B cell (primary cell): ENCODE measurements around the gene SERPINE3. TPM values are rescaled to one million over a fixed set of nuclear protein-coding genes. Genes with fewer than 3 reads are reported as not detected.

Experiments
- ATAC-seq: fragments of 200-7000 bp; cut with Tn5 transposase; one replicate; pipeline ENCODE4 v1.10.0; 2021; ENCODE audit warnings: low read depth, mild to moderate bottlenecking, moderate number of reproducible peaks, moderate library complexity
- CTCF ChIA-PET: fragments of 350-600 bp; sonication (Branson Sonifier 250); formaldehyde crosslinking; loops from one replicate; lab custom pipeline; 2021; ENCODE audit warnings: antibody characterized with exemption, inconsistent platforms; lab: Charles Lee
- POLR2A ChIA-PET: fragments of 350-600 bp; sonication (Branson Sonifier 250); formaldehyde crosslinking; loops from one replicate; lab custom pipeline; 2021; ENCODE audit warnings: antibody characterized with exemption; lab: Charles Lee
- DNase-seq: peaks from one replicate; pipeline ENCODE4 v3.0.0; 2013
- H2AFZ ChIP-seq: 2 replicates; pipeline ENCODE4 v1.6.1; 2012; ENCODE audit warnings: mild to moderate bottlenecking, low read depth, low read length; ENCODE audit not compliant: insufficient read depth, poor library complexity, severe bottlenecking
- H3K27ac ChIP-seq, 2 donors: 1 replicate in 1 of 2; 2 replicates in 1 of 2; pipeline ENCODE4 v1.5.1; 2012 to 2013; ENCODE audit warnings: low read length in 2 of 2, mild to moderate bottlenecking in 2 of 2, moderate library complexity in 1 of 2
- H3K27me3 ChIP-seq, 4 experiments: fragments of 200-600 bp in 1 of 4; sonication (generic) in 1 of 4; replicated peaks in 1 of 4; 1 replicate in 2 of 4; 2 replicates in 2 of 4; pipeline versions ENCODE4 v1.6.1 to v1.7.0; 2013 to 2016; ENCODE audit warnings: low read length in 3 of 4, mild to moderate bottlenecking in 2 of 4, mixed read lengths in 1 of 4, moderate library complexity in 1 of 4; ENCODE audit not compliant: insufficient read depth in 4 of 4, control insufficient read depth in 3 of 4; ENCODE audit errors: control extremely low read depth in 1 of 4
- H3K36me3 ChIP-seq, 2 experiments: replicated peaks in 1 of 2; 1 replicate in 1 of 2; 2 replicates in 1 of 2; pipeline versions ENCODE4 v1.6.1 to v1.7.1; 2013; ENCODE audit warnings: low read length in 1 of 2; ENCODE audit not compliant: insufficient read depth in 2 of 2, control insufficient read depth in 1 of 2; ENCODE audit errors: control extremely low read depth in 1 of 2, extremely low read depth in 1 of 2
- H3K4me1 ChIP-seq, 2 donors: fragments of 200-600 bp in 1 of 2; sonication (generic) in 1 of 2; 1 replicate in 1 of 2; 2 replicates in 1 of 2; pipeline versions ENCODE4 v1.5.1 to v1.6.1; 2013 to 2017; ENCODE audit warnings: low read length in 2 of 2; ENCODE audit not compliant: control insufficient read depth in 2 of 2, insufficient read depth in 2 of 2
- H3K4me2 ChIP-seq: replicated peaks from 2 replicates; pipeline ENCODE3; 2012; ENCODE audit warnings: mild to moderate bottlenecking, low read depth, low read length; ENCODE audit not compliant: poor library complexity, severe bottlenecking
- H3K4me3 ChIP-seq, 5 experiments: fragments of 200-600 bp in 1 of 5; sonication (generic) in 1 of 5; 1 replicate in 3 of 5; 2 replicates in 2 of 5; pipeline versions ENCODE4 v1.5.1 to v1.7.0; 2011 to 2016; ENCODE audit warnings: low read length in 4 of 5, mild to moderate bottlenecking in 4 of 5, low read depth in 2 of 5, control low read depth in 1 of 5, moderate library complexity in 1 of 5; ENCODE audit not compliant: insufficient read depth in 1 of 5; ENCODE audit errors: control extremely low read depth in 1 of 5, extremely low read depth in 1 of 5
- H3K79me2 ChIP-seq: fragments of 200-600 bp; sonication (generic); one replicate; pipeline ENCODE4 v1.6.0; 2016; ENCODE audit warnings: low read length; ENCODE audit not compliant: control insufficient read depth, insufficient read depth
- H3K9ac ChIP-seq: fragments of 200-600 bp; sonication (generic); 2 replicates; pipeline ENCODE4 v1.6.1; 2017; ENCODE audit warnings: mild to moderate bottlenecking, low read length, moderate library complexity
- H3K9me3 ChIP-seq, 3 donors: one replicate each; pipeline versions ENCODE4 v1.6.1 to v1.7.1; 2013; ENCODE audit warnings: low read length in 2 of 3; ENCODE audit not compliant: control insufficient read depth in 2 of 3, insufficient read depth in 1 of 3; ENCODE audit errors: control extremely low read depth in 1 of 3
- H4K20me1 ChIP-seq: 2 replicates; pipeline ENCODE4 v1.6.0; 2012; ENCODE audit warnings: mild to moderate bottlenecking, low read length; ENCODE audit not compliant: insufficient read depth, control insufficient read depth, poor library complexity, severe bottlenecking
- H3K27ac Mint-ChIP-seq: one replicate; pipeline ENCODE4 v1.8.0; 2021; ENCODE audit warnings: mixed read lengths
- H3K27me3 Mint-ChIP-seq: one replicate; pipeline ENCODE4 v1.8.0; 2021; ENCODE audit warnings: mixed read lengths
- H3K4me1 Mint-ChIP-seq: one replicate; pipeline ENCODE4 v1.8.0; 2021; ENCODE audit warnings: mixed read lengths
- H3K4me3 Mint-ChIP-seq: one replicate; pipeline ENCODE4 v1.8.0; 2021; ENCODE audit warnings: mixed read lengths
- H3K9me3 Mint-ChIP-seq: one replicate; pipeline ENCODE4 v1.8.0; 2022; ENCODE audit warnings: mixed read lengths; ENCODE audit not compliant: insufficient read depth
- EZH2 ChIP-seq: IDR thresholded peaks from 2 replicates; pipeline ENCODE4 v1.6.1; 2012; ENCODE audit warnings: borderline replicate concordance, low read depth, mild to moderate bottlenecking, moderate library complexity, low read length; ENCODE audit not compliant: insufficient read depth, poor library complexity, severe bottlenecking
- WGBS: methylation state at CpG from one replicate; pipeline ENCODE4 v1.1.5; 2013; ENCODE audit warnings: missing lambda C conversion rate; ENCODE audit not compliant: insufficient coverage; 5-methylcytosine and 5-hydroxymethylcytosine counted together
- intact Hi-C: fragments of 100-400 bp; cut with micrococcal nuclease; formaldehyde crosslinking; loops from one replicate; pipeline ENCODE4 v1.10.0; 2022
- polyA plus RNA-seq: library from polyadenylated mRNA; depleted of rRNA; stranded (reverse); fragments of >200 nt; gene quantifications from 2 replicates; pipeline ENCODE4 v1.2.3, GENCODE V29; 2012
- total RNA-seq, 2 donors: library from RNA; stranded (reverse); fragments of 120-200 nt in 1 of 2; gene quantifications; 1 replicate in 1 of 2; 2 replicates in 1 of 2; pipeline versions ENCODE4 v1.2.3 to v1.2.4, GENCODE V29; 2013 to 2022
- TF ChIP-seq, protein P1 (sequence below): fragments of 200-600 bp; IDR thresholded peaks from one replicate; pipeline ENCODE4 v1.8.0; 2022; ENCODE audit warnings: antibody characterized with exemption, mild to moderate bottlenecking

SERPINE3 gene
- total and polyA plus RNA-seq, 2 donors (not counting 1 experiment from before 2014, with no cell fraction given): not detected

DNA sequence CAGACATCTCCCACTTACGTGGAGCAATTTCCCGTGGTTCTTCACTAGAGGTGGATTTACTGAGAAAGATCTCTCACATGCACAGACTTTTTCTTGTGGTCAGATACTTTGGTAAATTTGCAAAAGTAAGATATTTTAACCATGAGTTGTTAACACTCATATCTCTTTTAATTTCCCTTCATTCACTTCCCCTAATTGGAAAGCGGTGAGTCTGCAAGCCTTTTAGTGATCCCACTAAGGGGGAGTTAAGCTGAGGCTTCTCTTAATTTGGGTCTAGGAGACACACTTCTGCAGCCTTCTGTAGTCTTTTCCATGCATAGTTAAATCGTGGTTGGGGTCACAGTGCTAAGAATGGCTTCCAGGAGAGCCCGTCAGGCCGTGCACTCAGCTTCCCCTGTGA, 30.7 kb upstream of the SERPINE3 start:
- no peak overlapping the region for H3K9ac ChIP-seq
- no peak overlapping the region for H3K4me2 ChIP-seq
- no peaks in the 10 kb centered on the region for H3K4me1 ChIP-seq
- WGBS: 55% methylated on average over 3 of the region's 6 CpGs
- ATAC-seq (no peak), DNase-seq (no peak)
- H3K36me3 ChIP-seq: no peaks in the 10 kb centered on the region
- H3K79me2 ChIP-seq: no peaks in the 10 kb centered on the region
- Mint-ChIP-seq H3K9me3 (no peaks in the 10 kb centered on the region), H3K27me3 (peaks cover 19% of the 10 kb centered on the region), H3K4me3 (no peak overlapping the region), H3K27ac (no peak overlapping the region), H3K4me1 (no peaks in the 10 kb centered on the region)
- TF ChIP-seq, protein P1, sequence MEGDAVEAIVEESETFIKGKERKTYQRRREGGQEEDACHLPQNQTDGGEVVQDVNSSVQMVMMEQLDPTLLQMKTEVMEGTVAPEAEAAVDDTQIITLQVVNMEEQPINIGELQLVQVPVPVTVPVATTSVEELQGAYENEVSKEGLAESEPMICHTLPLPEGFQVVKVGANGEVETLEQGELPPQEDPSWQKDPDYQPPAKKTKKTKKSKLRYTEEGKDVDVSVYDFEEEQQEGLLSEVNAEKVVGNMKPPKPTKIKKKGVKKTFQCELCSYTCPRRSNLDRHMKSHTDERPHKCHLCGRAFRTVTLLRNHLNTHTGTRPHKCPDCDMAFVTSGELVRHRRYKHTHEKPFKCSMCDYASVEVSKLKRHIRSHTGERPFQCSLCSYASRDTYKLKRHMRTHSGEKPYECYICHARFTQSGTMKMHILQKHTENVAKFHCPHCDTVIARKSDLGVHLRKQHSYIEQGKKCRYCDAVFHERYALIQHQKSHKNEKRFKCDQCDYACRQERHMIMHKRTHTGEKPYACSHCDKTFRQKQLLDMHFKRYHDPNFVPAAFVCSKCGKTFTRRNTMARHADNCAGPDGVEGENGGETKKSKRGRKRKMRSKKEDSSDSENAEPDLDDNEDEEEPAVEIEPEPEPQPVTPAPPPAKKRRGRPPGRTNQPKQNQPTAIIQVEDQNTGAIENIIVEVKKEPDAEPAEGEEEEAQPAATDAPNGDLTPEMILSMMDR: no peak
- TF ChIP-seq EZH2: no peak
- H2AFZ ChIP-seq: no peak overlapping the region
- H3K27me3 ChIP-seq: no peaks in the 10 kb centered on the region
- no peaks in the 10 kb centered on the region for H3K9me3 ChIP-seq
- intact Hi-C loops: no loop called here
- H4K20me1 ChIP-seq: no peaks in the 10 kb centered on the region
- POLR2A ChIA-PET: no interaction called here
- no peak overlapping the region for H3K27ac ChIP-seq
- H3K4me3 ChIP-seq: no peak overlapping the region
- CTCF ChIA-PET: interaction anchor here (3.2 kb wide), 1 partner anchor 22 kb away, joined by 14 read pairs; no protein-coding TSS in a partner anchor

DNA sequence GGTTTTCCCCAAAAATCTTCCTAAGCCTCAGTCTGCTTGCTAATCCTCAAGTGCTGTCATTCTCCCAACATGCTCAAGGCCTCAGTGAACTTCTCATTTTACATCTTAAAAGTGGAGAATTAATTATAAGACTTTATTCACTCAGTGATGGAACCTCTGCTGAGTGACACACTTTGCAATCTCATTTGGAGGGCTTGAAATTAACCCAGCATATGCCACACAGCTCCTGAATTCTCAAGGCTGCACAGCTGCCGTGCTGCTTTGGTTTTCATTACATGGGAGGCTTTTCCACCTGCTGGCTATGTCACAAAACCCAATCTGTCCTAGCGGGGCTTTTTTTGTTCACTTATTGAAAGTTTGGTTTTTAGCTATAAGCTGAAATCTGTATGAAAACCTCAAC, 28.3 kb upstream of the SERPINE3 start:
- ChIA-PET CTCF (interaction anchor here (1.2 to 3.2 kb wide), 2 partner anchors 25 kb away, joined by 5 to 14 read pairs; no protein-coding TSS in a partner anchor), POLR2A (no interaction called here)
- Mint-ChIP-seq H3K27ac (no peak overlapping the region), H3K9me3 (no peaks in the 10 kb centered on the region), H3K27me3 (peaks cover 19% of the 10 kb centered on the region), H3K4me1 (no peaks in the 10 kb centered on the region), H3K4me3 (no peak overlapping the region)
- WGBS: no CpG with 5 or more reads among the region's 2 CpGs
- DNase-seq (no peak), ATAC-seq (no peak)
- no peaks in the 10 kb centered on the region for H3K4me1 ChIP-seq
- no peaks in the 10 kb centered on the region for H3K79me2 ChIP-seq
- H3K9ac ChIP-seq: no peak overlapping the region
- no peaks in the 10 kb centered on the region for H3K27me3 ChIP-seq
- H3K36me3 ChIP-seq: no peaks in the 10 kb centered on the region
- H3K27ac ChIP-seq: no peak overlapping the region
- intact Hi-C loops: no loop called here
- H3K4me2 ChIP-seq: no peak overlapping the region
- no peak overlapping the region for H3K4me3 ChIP-seq
- no peaks in the 10 kb centered on the region for H3K9me3 ChIP-seq
- H2AFZ ChIP-seq: no peak overlapping the region
- TF ChIP-seq, protein P1: no peak
- TF ChIP-seq EZH2: no peak
- H4K20me1 ChIP-seq: no peaks in the 10 kb centered on the region
